A673 (cell line): ENCODE results near the gene OXCT1. TPM values are rescaled to one million over a fixed set of nuclear protein-coding genes. Genes with fewer than 3 reads are reported as not detected.

ENCODE experiments used
- BruUV-seq: library from RNA; stranded (reverse); fragments of 400-500 nt; replicated peaks from 2 replicates; lab custom pipeline; 2021; lab: Mats Ljungman, UMichigan
- CTCF ChIA-PET: fragments of 300-600 bp; sonication (Branson Sonifier 250); formaldehyde crosslinking; loops from one replicate; lab custom pipeline; 2022; ENCODE audit warnings: antibody characterized with exemption; lab: Charles Lee
- POLR2A ChIA-PET: fragments of 300-600 bp; sonication (Branson Sonifier 250); formaldehyde crosslinking; loops from one replicate; lab custom pipeline; 2022; ENCODE audit warnings: antibody characterized with exemption; ENCODE audit not compliant: low non-redundant PET; lab: Charles Lee
- DNase-seq: peaks from one replicate; pipeline ENCODE4 v3.0.0-alpha.2; 2015; ENCODE audit warnings: low spot score
- H3K27ac ChIP-seq: fragments of 200-600 bp; sonication (generic); 2 replicates; pipeline ENCODE4 v1.5.1; 2016; ENCODE audit warnings: mixed run types, low read depth, mild to moderate bottlenecking, mixed read lengths, antibody characterized with exemption, low read length; ENCODE audit not compliant: poor library complexity, severe bottlenecking
- H3K27me3 ChIP-seq: fragments of 200-600 bp; sonication (generic); replicated peaks from 2 replicates; pipeline ENCODE4 v1.6.1; 2017; ENCODE audit warnings: mixed run types, low read depth, mild to moderate bottlenecking, mixed read lengths, antibody characterized with exemption, low read length; ENCODE audit not compliant: insufficient read depth, poor library complexity
- H3K36me3 ChIP-seq: fragments of 200-600 bp; sonication (generic); 2 replicates; pipeline ENCODE4 v1.6.1; 2016; ENCODE audit warnings: mixed run types, mild to moderate bottlenecking, mixed read lengths, antibody characterized with exemption, low read length; ENCODE audit not compliant: insufficient read depth, poor library complexity, severe bottlenecking
- H3K4me1 ChIP-seq: fragments of 200-600 bp; sonication (generic); 2 replicates; pipeline ENCODE4 v1.6.1; 2017; ENCODE audit warnings: mixed run types, mild to moderate bottlenecking, mixed read lengths, antibody characterized with exemption, low read length; ENCODE audit not compliant: insufficient read depth, poor library complexity, severe bottlenecking
- H3K4me3 ChIP-seq: fragments of 200-600 bp; sonication (generic); 2 replicates; pipeline ENCODE4 v1.5.1; 2016; ENCODE audit warnings: low read depth, mixed run types, mild to moderate bottlenecking, mixed read lengths, low read length; ENCODE audit not compliant: poor library complexity, severe bottlenecking
- H3K9me3 ChIP-seq: fragments of 200-600 bp; sonication (generic); 2 replicates; pipeline ENCODE4 v1.6.1; 2016; ENCODE audit warnings: mixed run types, low read depth, mild to moderate bottlenecking, mixed read lengths, antibody characterized with exemption, low read length; ENCODE audit not compliant: poor library complexity, severe bottlenecking
- CTCF ChIP-seq: fragments of 300-800, 200-600 bp; sonication (generic); conservative IDR thresholded peaks from 2 replicates; pipeline ENCODE4 v1.5.1; 2017; ENCODE audit warnings: low read depth, mild to moderate bottlenecking, antibody characterized with exemption, low read length, moderate library complexity, mixed read lengths
- EZH2 ChIP-seq: fragments of 200-600 bp; sonication (generic); IDR thresholded peaks from 2 replicates; pipeline ENCODE4 v1.6.1; 2017; ENCODE audit warnings: borderline replicate concordance, low read depth, mild to moderate bottlenecking, mixed read lengths, antibody characterized with exemption, low read length; ENCODE audit not compliant: poor library complexity, severe bottlenecking
- intact Hi-C: fragments of 100-400 bp; cut with micrococcal nuclease; formaldehyde crosslinking; loops from one replicate; pipeline ENCODE4 v1.10.0; 2022; ENCODE audit not compliant: unreplicated experiment
- total RNA-seq: library from RNA; stranded (reverse); gene quantifications from 2 replicates; pipeline ENCODE4 v1.2.3, GENCODE V29; 2021

The OXCT1 gene
- total RNA-seq, 1 experiment from 2014 or later, result 48.4 TPM

GRCh38 chr5:41768692-41769091 lies 101.5 kb downstream of the OXCT1 start:
- Histone ChIP-seq H3K9me3 (no peaks in the 10 kb centered on the region), H3K4me1 (peaks cover 10% of the 10 kb centered on the region), H3K27ac (no peak overlapping the region), H3K36me3 (peaks cover 2% of the 10 kb centered on the region), H3K4me3 (no peak overlapping the region), H3K27me3 (no peaks in the 10 kb centered on the region)
- intact Hi-C loops, result no loop called here
- BruUV-seq, result no TSS peak
- ChIA-PET POLR2A (no interaction called here), CTCF (no interaction called here)
- no peak for DNase-seq
- no peak for TF ChIP-seq EZH2
- TF ChIP-seq CTCF, result no peak

DNA sequence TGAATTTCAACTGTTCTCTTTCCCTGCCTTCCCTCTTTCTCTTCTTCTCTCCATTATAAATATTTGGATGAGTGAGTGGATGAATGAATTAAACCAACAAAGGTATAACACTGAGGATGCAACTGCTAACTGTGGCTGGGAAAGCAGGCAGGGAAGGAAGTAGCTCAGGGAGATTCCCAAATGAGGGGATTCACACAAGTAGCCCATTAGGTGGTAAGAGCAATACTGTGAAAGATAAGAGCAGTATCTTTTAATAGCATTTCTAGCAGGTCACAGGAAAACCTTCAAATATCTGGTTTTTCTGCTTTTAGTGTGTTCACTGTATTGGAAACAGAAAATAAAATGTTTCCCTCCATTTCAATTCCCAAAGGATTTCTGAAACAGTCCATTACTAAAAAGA lies 105.6 kb downstream of the OXCT1 start:
- peaks cover 25% of the 10 kb centered on the region for H3K4me1 ChIP-seq
- no peak for DNase-seq
- no peaks in the 10 kb centered on the region for H3K27me3 ChIP-seq
- ChIA-PET POLR2A (no interaction called here), CTCF (no interaction called here)
- H3K27ac ChIP-seq, result no peak overlapping the region
- intact Hi-C loops, result no loop called here
- H3K36me3 ChIP-seq, result peaks cover 9% of the 10 kb centered on the region
- H3K4me3 ChIP-seq, result no peak overlapping the region
- TF ChIP-seq EZH2 (no peak), CTCF (no peak)
- no peaks in the 10 kb centered on the region for H3K9me3 ChIP-seq
- BruUV-seq, result no TSS peak

- ChIA-PET POLR2A (no interaction called here), CTCF (no interaction called here)
- TF ChIP-seq EZH2, result no peak
- TF ChIP-seq CTCF, result no peak
- Histone ChIP-seq H3K4me1 (peaks cover 25% of the 10 kb centered on the region), H3K36me3 (peaks cover 9% of the 10 kb centered on the region), H3K4me3 (peak overlapping the region; percentile 1), H3K9me3 (no peaks in the 10 kb centered on the region), H3K27me3 (no peaks in the 10 kb centered on the region), H3K27ac (no peak overlapping the region)
- intact Hi-C loops, result no loop called here
- no TSS peak for BruUV-seq
- no peak for DNase-seq
These were observed 106.7 kb downstream of the OXCT1 start for GRCh38 chr5:41763574-41763973.
